HL-60 (cell line): ENCODE results near the gene EPYC.

Experiments used
- DNase-seq, 2 experiments: peaks; one replicate each; pipeline ENCODE4 v3.0.0-alpha.2; 2010 to 2020; ENCODE audit warnings: low read depth in 1 of 2, low spot score in 1 of 2
- H3K27ac ChIP-seq: fragments of 250-450 bp; sonication (Bioruptor Pico); replicated peaks from 2 replicates; pipeline ENCODE4 v1.5.1; 2020; ENCODE audit warnings: mild to moderate bottlenecking, moderate library complexity
- H3K27me3 ChIP-seq: fragments of 250-450 bp; sonication (Bioruptor Pico); 2 replicates; pipeline ENCODE4 v1.5.1; 2021; ENCODE audit warnings: mild to moderate bottlenecking, moderate library complexity; ENCODE audit not compliant: insufficient read depth, poor library complexity, severe bottlenecking
- H3K4me3 ChIP-seq: replicated peaks from 2 replicates; pipeline ENCODE4 v1.5.1; 2011; ENCODE audit warnings: mild to moderate bottlenecking, control low read depth, low read length; ENCODE audit not compliant: insufficient read depth
- GABPA ChIP-seq: IDR thresholded peaks from 2 replicates; pipeline ENCODE4 v1.6.1; 2012; ENCODE audit warnings: low read depth
- POLR2AphosphoS5 ChIP-seq: IDR thresholded peaks from 2 replicates; pipeline ENCODE4 v1.6.1; 2012; ENCODE audit warnings: low read depth
- SPI1 ChIP-seq: IDR thresholded peaks from 2 replicates; pipeline ENCODE4 v1.6.1; 2012; ENCODE audit warnings: low read depth, mild to moderate bottlenecking, borderline replicate concordance
- TF ChIP-seq, protein P1 (sequence below): IDR thresholded peaks from one replicate; pipeline ENCODE4 v1.5.1; 2011; ENCODE audit warnings: low read length, control low read depth, inconsistent platforms; ENCODE audit not compliant: insufficient read depth
- TF ChIP-seq, protein P2 (sequence below): IDR thresholded peaks from 2 replicates; pipeline ENCODE4 v1.6.1; 2012; ENCODE audit warnings: low read depth; ENCODE audit not compliant: insufficient replicate concordance

EPYC gene

DNA sequence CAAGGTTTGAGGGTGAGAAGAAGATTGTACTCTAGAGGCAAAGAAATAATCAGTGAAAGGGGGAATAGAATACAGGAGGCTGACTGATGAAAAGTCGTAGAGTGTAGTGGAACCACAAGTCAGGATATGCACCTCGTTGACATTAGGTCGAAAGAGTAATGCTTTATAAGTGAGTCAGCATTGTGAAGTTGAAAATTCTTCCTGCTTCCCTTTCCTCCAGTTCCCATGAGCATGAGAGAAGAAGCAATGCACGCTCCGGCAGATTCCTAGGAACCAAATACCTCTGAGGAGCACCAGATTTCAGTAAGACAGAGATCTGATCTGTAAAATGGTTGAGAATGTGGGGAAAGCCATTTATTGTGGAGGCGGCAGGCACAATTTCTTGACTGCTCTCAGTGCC, 66.3 kb downstream of the EPYC start:
- no peak for DNase-seq
- no peak overlapping the region for H3K4me3 ChIP-seq
- no peak overlapping the region for H3K27ac ChIP-seq

DNA sequence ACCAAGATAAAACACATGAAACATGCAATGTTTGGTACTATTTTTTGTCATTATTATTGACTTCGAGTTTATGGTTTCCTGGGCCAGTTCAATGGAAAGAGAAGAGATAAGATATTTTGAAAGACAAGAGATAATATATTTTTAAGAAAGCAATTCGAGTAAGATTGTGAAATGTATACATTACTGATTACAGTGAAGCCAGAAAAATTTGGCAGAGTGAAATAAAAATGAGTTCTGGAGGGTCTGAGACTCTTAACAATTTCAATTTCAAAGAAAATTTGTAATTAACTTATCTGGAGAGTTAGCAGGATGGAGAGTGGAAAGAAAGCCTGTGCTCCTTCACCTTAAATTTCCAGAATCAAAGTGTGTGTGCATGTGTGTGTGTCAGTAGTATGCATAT, 67.1 kb downstream of the EPYC start:
- H3K27me3 ChIP-seq: no peaks in the 10 kb centered on the region
- no peak overlapping the region for H3K4me3 ChIP-seq
- TF ChIP-seq, protein P1, sequence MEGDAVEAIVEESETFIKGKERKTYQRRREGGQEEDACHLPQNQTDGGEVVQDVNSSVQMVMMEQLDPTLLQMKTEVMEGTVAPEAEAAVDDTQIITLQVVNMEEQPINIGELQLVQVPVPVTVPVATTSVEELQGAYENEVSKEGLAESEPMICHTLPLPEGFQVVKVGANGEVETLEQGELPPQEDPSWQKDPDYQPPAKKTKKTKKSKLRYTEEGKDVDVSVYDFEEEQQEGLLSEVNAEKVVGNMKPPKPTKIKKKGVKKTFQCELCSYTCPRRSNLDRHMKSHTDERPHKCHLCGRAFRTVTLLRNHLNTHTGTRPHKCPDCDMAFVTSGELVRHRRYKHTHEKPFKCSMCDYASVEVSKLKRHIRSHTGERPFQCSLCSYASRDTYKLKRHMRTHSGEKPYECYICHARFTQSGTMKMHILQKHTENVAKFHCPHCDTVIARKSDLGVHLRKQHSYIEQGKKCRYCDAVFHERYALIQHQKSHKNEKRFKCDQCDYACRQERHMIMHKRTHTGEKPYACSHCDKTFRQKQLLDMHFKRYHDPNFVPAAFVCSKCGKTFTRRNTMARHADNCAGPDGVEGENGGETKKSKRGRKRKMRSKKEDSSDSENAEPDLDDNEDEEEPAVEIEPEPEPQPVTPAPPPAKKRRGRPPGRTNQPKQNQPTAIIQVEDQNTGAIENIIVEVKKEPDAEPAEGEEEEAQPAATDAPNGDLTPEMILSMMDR: no peak
- no peak for TF ChIP-seq SPI1
- no peak for DNase-seq
- H3K27ac ChIP-seq: no peak overlapping the region

More for the DNA sequence above, 66.3 kb downstream of the EPYC start:
- no peaks in the 10 kb centered on the region for H3K27me3 ChIP-seq
- TF ChIP-seq, protein P2, sequence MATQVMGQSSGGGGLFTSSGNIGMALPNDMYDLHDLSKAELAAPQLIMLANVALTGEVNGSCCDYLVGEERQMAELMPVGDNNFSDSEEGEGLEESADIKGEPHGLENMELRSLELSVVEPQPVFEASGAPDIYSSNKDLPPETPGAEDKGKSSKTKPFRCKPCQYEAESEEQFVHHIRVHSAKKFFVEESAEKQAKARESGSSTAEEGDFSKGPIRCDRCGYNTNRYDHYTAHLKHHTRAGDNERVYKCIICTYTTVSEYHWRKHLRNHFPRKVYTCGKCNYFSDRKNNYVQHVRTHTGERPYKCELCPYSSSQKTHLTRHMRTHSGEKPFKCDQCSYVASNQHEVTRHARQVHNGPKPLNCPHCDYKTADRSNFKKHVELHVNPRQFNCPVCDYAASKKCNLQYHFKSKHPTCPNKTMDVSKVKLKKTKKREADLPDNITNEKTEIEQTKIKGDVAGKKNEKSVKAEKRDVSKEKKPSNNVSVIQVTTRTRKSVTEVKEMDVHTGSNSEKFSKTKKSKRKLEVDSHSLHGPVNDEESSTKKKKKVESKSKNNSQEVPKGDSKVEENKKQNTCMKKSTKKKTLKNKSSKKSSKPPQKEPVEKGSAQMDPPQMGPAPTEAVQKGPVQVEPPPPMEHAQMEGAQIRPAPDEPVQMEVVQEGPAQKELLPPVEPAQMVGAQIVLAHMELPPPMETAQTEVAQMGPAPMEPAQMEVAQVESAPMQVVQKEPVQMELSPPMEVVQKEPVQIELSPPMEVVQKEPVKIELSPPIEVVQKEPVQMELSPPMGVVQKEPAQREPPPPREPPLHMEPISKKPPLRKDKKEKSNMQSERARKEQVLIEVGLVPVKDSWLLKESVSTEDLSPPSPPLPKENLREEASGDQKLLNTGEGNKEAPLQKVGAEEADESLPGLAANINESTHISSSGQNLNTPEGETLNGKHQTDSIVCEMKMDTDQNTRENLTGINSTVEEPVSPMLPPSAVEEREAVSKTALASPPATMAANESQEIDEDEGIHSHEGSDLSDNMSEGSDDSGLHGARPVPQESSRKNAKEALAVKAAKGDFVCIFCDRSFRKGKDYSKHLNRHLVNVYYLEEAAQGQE: no peak
- TF ChIP-seq GABPA (no peak), SPI1 (no peak), POLR2AphosphoS5 (no peak)
- TF ChIP-seq, protein P1: no peak

DNA sequence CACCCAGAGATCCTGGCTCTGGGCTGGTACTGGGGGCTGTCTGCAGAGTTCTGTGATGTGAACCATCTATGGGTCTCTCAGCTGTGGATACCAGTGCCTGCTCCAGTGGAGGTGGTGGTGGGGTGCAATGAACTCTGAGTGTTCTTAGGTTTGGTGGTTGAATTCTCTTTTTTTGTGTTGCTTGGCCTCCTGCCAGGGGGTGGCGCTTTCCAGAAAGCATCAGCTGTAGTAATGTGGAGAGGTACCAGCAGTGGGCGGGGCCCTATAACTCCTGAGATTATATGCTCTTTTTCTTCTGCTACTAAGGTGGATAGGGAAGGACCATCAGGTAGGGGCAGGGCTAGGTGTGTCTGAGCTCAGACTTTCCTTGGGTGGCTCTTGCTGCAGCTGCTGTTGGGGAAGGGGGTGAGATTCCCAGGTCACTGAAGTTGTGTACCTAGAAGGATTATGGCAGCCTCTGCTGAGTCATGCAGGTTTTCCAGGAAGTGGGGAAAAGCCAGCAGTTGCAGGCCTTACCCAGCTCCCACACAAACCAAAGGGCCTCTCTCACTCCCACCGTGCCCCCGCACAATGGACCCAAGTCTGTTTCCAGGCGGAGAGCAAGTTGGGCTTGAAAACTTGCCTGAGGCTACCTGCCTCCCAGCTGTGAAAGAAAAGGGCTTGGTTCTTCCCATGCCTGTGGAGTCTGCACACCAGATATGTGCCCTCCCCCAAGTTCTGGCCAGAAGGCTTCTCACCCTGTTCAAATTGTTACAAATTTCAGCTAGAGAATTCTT, 68.4 kb downstream of the EPYC start:
- TF ChIP-seq, protein P1: no peak
- no peak for TF ChIP-seq GABPA
- DNase-seq: no peak
- no peak overlapping the region for H3K27ac ChIP-seq
- H3K27me3 ChIP-seq: no peaks in the 10 kb centered on the region
- H3K4me3 ChIP-seq: no peak overlapping the region

DNA sequence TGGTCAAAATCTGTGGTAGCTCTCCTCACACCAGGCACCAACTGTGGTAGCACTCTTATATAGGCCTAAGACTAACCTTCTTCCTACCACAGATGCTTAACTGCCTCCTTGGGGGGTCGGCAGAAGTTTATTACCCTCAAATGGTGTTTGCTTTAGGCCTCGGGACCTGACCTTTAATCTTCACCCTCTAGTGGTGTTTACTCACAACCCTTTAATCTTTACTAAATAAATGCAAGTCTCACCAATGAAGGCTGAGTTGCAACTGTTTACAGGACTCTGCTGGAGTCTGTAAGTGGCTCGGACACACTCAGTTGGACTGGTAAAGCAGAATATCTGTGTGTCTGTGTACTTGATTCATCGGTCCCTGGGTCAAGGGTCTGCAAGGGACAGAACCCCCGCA, 79.2 kb downstream of the EPYC start:
- no peak overlapping the region for H3K4me3 ChIP-seq
- no peak for DNase-seq
- H3K27ac ChIP-seq: no peak overlapping the region
- H3K27me3 ChIP-seq: no peaks in the 10 kb centered on the region
- TF ChIP-seq, protein P1: no peak
- no peak for TF ChIP-seq GABPA
- TF ChIP-seq SPI1: no peak
- TF ChIP-seq, protein P2: no peak
